Measurements from ENCODE around the gene SNCAIP.

- TF ChIP-seq POLR2A (IDR thresholded peaks at IDR 0.05; ENCODE audit: extremely low read depth, insufficient read length): no peak
- no peak for TF ChIP-seq CTCF (IDR thresholded peaks at IDR 0.05; ENCODE audit: low read depth, low read length)
Measured at GRCh38 chr5:122356855-122357254, 44.8 kb downstream of the SNCAIP start.
